HTERT RPE-1 (cell line): ENCODE data around the gene CASP3.
"Not testable (repeated sequence)": the region's sequence is repeated elsewhere in the genome, so short reads cannot be mapped to it uniquely, and the experiment has no call there.

Experiments
- in situ Hi-C: fragments of 300-500 bp; cut with MboI; formaldehyde crosslinking; loops from 4 replicates; pipeline ENCODE4 v1.14.3; 2020; ENCODE audit warnings: low sequenced_read_pairs

Gene CASP3

DNA sequence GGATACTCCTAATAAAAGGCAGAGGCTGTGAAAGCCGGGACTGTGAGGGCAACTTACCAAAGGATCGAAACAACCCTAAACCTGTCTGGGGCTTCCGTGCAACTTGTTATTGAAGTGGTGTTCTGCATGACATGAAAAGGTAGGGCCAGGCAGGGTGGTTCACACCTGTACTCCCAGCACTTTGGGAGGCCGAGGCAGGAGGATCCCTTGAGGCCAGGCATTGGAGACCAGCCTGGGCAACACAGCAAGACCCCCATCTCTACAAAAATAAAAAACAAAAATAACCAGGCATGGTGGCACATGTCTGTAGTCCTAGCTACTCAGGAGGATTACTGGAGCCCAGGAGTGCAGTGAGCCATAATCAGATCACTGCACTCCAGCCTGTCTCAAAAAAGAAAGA, 12.3 kb downstream of the CASP3 start:
- in situ Hi-C loops, result no loop called here

DNA sequence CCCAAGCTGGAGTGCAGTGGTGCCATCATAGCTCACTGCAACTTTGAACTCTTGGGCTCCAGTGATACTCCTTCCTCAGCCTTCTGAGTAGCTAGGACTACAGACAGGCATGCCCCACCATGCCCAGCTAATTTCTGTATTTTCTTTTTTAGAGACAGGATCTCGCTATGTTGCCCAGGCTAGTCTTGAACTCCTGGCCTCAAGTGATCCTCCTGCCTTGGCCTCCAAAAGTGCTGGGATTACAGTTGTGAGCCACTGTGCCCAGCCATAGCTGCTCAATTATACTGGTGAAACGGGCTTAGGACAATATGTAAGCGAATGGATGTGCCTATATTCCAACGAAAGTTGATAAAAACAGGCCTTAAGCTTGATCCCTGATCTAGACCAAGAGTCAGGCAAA, 13.1 kb downstream of the CASP3 start:
- in situ Hi-C loops, result no loop called here

DNA sequence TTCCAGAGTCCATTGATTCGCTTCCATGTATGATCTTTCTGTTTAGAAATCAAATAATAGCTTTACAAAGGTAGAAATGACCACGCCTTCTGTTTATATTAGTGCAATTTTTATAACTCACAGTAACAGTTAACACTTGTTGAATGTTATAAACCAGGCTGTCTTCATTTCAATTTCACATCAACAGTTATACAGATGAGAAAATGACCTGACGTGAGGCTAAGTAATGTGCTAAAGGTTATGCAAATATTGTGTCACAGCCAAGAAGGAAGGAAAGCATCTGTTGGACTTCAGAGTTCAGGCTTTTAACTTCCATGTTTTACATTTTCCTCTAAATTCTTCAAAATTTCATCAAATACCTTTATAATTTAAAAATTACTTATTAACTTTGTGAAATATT, 13.9 kb downstream of the CASP3 start:
- in situ Hi-C loops, result no loop called here

DNA sequence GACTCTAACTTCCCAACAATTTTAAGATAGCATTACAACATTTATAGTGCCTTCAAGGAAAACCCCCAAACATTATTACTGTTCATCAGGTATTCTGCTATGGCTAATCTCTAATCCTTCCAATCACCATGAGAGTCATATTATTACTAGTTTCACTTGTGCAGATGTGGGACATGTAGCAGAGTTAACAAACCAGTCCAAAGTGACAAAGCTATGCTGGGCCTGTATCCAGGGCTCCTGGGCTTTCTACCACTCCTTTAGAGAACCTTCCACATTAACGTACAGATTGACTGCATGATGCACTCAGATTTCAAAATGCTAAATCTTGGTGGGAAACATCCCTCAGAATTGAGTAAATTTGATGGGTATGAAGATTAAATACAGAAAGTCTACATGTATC, 16.4 kb downstream of the CASP3 start:
- in situ Hi-C loops, result no loop called here

DNA sequence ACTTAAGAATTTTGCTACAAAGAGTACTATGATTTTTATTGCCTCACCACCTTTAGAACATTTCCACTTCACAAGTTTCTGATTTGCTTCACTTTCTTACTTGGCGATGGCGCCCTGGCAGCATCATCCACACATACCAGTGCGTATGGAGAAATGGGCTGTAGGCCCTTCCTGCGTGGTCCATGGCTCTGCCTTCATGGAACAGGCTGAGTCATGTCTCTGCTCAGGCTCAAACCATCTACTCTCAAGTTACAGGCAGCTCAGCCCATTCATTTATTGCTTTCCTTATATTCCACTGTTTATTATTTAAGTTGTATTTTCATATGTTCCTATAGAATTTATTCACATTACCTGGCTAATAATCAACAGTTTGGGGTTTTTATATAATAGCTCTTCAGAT, 21.1 kb downstream of the CASP3 start:
- in situ Hi-C loops, result no loop called here

DNA sequence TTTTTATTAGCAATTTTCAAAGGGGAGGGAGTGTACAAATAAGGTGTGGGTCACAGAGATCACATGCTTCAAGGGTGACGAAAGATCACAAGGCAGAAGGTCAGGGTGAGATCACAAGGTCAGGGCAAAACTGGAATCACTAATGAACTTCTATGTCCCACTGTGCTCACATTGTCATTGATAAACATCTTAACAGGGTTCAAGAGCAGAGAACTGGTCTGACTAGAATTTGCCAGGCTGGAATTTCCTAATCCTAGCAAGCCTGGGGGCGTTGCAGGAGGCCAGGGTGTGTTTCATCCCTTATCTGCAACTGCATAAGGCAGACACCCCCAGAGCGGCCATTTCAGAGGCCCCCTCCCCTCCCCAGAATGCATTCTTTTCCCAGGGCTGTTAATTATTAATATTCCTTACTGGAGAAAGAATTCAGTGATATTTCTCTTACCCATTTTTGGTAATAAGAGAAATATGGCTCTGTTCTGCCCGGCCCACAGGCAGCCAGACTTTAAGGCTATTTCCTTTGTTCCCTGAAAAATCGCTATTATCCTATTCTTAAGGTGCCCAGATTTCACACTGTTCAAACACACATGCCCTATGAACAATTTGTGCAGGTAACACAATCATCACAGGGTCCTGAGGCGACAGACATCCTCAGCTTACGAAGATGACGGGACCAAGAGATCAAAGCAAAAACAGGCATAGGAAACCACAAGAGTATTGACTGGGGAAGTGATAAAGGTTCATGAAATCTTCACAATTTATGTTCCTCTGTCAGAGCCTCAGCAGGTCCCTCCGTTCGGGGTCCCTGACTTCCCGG, 23.3 kb downstream of the CASP3 start:
- in situ Hi-C loops, result not testable (repeated sequence)

DNA sequence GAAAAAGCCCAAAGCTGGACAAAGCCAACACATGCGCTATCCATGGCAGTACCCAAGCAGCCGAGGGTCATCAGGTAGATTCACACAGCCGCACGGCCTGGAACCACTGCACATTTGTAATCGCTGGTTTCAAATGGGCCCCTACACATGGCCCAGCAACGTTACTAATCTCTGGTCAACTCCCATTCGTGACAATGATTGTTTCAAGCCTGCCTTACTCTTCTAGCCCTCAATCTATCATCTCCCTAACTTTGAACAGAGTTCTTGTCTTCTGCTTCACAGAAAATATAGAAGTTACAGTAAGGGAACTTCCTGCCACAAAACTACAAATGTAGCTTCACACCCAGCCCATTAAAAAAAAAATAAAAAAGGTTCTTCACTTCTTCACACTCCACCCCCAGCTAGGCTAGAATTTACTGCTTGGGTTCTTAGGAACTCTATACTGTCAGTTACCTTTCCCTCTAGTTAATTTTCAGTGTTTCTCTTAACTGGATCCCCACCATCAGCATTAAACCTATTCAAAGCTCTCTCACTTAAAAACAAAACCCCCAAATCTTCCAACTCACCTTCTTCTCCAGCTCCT, 24.2 kb downstream of the CASP3 start:
- in situ Hi-C loops, result no loop called here

DNA sequence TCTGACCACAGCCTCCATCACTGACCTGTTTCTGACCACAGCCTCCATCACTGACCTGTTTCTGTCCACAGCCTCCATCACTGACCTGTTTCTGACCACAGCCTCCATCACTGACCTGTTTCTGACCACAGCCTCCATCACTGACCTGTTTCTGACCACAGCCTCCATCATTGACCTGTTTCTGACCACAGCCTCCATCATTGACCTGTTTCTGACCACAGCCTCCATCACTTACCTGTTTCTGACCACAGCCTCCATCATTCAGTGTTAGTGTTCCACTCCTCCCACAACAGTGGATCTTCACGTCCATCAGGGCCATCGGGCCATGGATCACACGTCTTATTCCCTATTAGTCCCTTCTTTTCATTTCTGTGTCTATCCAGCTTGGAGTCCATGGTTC, 24.7 kb downstream of the CASP3 start:
- in situ Hi-C loops, result not testable (repeated sequence)

DNA sequence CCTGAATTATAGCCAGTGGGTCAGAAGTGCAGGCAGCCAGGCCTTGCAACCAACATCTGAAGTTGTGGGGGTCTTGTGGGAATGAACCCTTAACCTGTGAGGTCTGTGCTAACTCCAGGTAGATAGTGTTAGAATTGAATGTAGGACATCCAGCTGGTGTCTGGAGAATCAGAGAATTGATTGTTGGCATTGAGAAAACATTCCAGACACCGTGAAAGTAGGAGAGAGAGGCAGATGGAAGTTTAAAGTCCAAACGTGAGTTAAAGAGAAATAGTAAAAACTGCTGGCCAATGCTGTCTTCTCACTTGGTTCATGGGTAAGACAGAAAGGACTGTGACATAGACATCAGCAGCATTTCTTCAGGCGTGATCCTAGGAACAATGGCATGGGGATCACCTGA, 27.7 kb downstream of the CASP3 start:
- in situ Hi-C loops, result no loop called here

DNA sequence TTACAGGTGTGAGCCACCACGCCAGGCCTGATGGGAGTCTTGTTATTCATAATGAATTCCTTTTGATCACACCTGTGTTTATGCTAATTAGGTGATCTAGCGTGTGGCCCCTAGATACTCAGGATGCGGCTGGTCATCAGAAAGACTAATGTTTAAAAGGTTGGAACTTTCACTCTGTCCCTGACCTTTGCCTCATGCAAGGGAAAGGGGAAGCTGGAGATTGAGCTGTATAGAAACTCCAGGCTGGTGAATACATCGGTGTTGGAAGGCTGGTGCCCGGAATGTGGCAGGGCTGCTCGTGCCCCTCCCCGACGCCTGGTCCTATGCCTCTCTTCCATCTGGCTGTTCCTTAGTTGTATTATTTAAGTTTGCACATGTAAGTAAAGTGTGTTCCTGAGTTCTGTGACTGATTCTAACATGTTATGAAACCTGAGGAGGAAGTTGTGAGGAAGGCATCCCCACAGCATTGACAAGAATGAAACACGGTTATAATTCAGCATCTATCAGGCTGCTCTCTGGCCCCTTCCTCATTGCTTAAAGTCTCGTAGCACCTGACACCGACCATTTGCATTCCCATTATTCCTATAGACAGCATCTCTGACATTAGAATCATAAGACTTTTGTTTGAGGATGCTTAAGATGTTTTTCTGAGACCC, 28.9 kb downstream of the CASP3 start:
- in situ Hi-C loops, result no loop called here

DNA sequence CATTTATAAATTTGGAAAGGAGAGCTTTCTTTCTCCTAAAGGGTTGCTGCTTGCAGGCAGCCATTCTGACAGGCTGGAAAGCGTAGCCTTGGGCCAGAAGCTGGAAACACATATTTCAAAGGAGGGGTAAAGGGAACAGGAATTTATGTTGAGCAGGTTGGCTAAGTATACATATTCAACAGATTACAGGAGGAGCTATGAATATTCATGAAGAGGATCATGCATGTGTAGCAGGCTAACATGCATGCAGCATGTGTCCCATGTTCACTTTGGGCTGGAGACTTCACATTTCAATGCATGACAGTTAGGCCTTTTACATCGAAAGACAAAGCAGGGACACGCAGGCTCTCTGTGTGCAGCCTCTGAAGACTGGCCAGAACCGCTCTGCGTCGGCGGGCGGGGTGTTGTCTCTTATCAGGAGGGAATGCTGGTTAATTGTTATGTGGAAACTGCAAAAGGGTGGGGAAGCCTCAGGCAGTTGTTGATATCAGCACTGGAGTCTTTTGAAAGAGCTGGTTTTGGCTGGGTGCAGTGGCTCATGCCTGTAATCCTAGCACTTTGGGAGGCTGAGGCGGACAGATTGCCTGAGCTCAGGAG, 31.5 kb downstream of the CASP3 start:
- in situ Hi-C loops, result no loop called here

DNA sequence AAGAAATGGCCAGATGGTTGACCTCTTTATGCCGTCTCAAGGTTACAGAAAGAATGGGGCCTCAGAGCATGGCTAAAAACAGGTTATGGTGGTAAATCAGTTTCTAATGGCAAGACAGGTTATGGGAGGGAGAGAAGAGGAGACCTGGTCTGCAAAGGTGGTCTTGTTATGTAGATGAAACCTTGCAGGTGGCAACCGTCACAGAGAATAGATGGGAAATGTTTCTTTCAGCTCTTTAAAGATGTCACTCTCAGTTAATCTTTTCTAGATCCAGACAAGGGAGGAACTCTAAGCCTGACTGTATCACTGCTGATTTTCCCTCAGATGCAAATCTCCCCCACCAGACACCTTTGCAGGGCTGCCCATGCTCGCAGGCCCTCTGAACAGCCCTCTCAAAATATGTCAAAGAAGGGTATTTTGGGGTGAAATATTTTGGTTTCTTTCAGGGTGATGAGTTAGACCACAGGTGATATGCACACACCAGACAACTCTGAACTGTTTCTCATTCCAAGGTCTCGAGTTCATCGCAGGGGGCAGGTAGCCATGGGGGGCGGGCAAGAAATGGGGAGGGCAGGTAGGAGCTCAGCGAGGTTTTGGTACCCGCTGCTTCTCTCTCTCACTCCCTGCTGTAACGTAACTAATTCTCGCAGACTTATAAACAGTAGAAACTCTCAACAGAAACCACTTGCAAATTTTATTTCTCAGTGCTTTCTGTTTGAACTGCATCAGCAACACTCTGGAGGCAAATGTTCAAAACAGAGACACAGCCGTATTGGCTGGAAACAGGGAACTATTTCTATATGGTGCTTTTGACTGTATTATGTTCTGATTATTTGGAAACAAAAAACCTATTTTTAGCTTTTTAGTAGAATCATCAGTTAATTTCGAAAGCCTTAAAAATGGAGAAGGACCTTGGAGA, 32.4 kb downstream of the CASP3 start:
- in situ Hi-C loops, result no loop called here

DNA sequence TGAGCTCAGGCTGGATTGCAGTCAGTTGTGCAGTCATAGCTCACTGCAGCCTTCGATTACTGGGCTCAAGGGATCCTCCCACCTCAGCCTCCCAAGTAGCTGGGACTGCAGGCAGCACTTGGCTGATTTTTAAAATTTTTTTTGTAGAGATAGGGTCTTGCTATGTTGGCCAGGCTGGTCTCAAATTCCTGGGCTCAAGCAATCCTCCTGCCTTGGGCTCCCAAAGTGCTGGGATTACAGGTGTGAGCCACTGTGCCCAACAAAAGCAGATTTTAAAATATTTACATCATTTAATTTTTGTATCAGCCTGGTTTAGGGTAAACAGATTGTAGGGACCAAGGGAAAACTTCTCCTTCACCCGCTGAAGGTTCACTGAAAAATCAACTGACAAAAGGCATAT, 33.1 kb downstream of the CASP3 start:
- in situ Hi-C loops, result not testable (repeated sequence)

DNA sequence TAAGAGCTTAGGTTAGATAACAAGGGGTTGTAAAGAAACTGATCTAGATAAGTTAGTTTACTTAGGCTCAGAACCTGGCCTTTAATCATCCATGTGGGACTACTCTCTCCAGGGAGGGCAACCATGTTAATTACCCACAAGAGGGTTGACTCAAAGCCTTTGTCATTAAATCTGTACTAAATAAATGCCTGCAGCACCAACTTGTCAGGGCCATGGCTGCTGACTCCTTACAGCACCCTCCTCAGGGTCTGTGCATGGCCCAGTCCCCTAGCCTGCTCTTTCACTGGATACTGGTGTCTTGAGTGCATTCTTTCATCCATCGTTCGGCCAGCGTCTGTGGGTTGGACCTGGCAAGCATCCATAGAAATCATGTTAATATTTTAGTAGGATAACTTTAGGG, 34.7 kb downstream of the CASP3 start:
- in situ Hi-C loops, result no loop called here

DNA sequence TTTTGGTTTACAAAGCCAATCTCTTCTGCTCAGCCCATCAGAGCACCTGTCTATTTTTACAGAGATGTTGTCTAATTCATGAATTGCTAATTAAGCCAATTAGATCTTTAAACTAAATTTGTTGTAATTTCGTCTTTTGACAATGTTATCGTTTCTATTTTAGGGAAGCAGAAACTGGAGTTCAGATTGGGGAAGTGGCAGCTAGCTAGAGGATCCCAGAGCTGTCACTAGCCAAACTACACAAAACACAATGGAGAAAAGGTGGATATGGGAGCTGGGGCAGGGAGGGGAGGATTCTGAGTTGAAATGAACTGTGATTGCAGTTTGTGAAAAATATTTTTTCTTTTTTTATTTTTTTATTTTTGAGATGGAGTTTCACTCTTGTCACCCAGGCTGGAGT, 35.8 kb downstream of the CASP3 start:
- in situ Hi-C loops, result no loop called here

DNA sequence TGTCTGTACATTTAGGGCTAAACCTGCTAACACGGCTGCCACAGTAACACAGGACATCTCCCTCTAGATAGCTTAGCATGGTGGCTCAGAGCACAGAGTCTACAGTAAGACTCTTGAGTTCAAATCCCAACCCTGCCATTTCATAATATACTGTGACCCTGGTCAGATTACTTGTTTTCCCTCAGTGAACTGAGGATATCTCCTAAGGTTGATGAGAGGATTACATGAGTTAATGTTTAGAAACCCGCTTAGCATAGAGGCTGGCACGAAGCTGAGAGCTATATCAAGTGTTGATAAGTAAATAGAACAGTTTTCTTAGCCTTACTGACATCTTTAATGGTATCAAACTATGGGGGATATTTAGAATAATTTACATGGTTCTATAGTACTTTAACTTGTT, 37.2 kb downstream of the CASP3 start:
- in situ Hi-C loops, result no loop called here

DNA sequence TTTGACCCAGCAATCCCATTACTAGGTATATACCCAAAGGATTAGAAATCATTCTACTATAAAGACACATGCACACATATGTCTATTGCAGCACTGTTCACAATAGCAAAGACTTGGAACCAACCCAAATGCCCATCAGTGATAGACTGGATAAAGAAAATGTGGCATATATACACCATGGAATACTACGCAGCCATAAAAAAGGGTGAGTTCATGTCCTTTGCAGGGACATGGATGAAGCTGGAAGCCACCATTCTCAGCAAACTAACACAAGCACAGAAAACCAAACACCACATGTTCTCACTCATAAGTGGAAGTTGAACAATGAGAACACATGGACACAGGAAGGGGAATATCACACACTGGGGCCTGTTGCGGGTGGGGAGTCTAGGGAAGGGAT, 41.8 kb downstream of the CASP3 start:
- in situ Hi-C loops, result not testable (repeated sequence)

DNA sequence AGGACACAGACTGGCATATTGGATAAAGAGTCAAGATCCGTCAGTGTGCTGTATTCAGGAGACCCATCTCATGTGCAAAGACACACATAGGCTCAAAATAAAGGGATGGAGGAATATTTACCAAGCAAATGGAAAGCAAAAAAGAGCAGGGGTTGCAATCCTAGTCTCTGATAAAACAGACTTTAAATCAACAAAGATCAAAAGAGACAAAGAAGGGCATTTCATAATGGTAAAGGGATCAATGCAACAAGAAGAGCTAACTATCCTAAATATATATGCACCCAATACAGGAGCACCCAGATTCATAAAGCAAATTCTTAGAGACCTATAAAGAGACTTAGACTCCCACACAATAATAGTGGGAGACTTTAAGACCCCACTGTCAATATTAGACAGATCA, 46.4 kb downstream of the CASP3 start:
- in situ Hi-C loops, result not testable (repeated sequence)

DNA sequence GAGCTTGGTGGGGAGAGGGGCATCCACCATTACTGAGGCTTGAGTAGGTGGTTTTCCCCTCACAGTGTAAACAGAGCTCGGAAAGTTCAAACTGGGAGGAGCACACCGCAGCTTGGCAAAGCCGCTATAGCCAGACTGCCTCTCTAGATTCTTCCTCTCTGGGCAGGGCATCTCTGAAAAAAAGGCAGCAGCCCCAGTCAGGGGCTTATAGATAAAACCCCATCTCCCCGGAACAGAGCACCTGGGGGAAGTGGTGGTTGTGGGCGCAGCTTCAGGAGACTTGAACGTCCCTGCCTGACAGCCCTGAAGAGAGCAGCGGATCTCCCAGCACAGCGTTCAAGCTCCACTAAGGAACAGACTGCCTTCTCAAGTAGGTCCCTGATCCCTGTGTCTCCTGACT, 48.3 kb downstream of the CASP3 start:
- in situ Hi-C loops, result not testable (repeated sequence)

DNA sequence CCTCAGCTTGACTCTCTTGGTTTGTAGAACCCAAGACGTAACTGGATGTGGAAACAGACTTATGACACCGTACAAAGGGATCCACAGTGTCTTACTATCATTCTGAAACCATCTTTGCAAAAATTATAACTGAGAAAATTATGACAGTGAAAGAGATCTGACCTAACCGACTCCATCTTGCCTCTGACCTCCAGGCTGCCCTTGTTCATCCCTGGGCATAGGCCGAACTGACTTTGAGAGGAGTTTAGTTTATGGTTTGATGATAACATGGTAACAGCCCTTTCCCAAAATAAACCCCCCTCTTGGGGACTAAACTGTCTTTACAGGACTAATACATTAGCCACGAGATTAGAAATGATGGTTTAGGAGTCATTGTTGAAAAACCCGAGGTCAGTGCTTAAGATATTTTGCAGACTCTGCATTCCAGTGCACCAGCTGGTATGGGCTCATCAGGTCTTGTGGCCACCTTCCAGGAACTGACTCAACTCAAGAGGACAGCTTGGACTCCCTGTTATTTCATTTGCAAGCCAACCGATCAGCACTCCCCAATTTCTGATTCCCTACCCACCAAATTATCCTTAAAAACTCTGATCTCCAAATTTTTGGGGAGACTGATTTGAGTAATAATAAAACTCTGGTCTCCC, 49.6 kb downstream of the CASP3 start:
- in situ Hi-C loops, result no loop called here
